H1 (cell line): ENCODE measurements around the gene ME3. TPM values are rescaled to one million over a fixed set of nuclear protein-coding genes. Genes with fewer than 3 reads are reported as not detected.

Experiments
- ASH2L ChIP-seq: fragments of 200-600, 300-600 bp; sonication (generic); IDR thresholded peaks from one replicate; pipeline ENCODE4 v1.7.1; 2017; ENCODE audit warnings: low read length
- BACH1 ChIP-seq: IDR thresholded peaks from 2 replicates; pipeline ENCODE4 v1.6.1; 2012; ENCODE audit warnings: low read length, improper control_type of control experiment
- EZH2 ChIP-seq: fragments of 200-600 bp; sonication (generic); IDR thresholded peaks from 2 replicates; pipeline ENCODE4 v1.7.1; 2012; ENCODE audit warnings: low read depth, mild to moderate bottlenecking, moderate library complexity, low read length, inconsistent platforms; ENCODE audit not compliant: severe bottlenecking
- HDAC2 ChIP-seq, 2 experiments: fragments of 300-600 bp in 1 of 2; sonication (generic) in 1 of 2; IDR thresholded peaks; 2 replicates each; pipeline ENCODE4 v1.6.1; 2011 to 2012; ENCODE audit warnings: low read depth in 2 of 2, low read length in 2 of 2, mild to moderate bottlenecking in 2 of 2, moderate library complexity in 2 of 2, borderline replicate concordance in 1 of 2, inconsistent platforms in 1 of 2
- KDM1A ChIP-seq: fragments of 200-600, 300-600 bp; sonication (generic); IDR thresholded peaks from 2 replicates; pipeline ENCODE4 v1.7.1; 2016; ENCODE audit warnings: mild to moderate bottlenecking, low read length, borderline replicate concordance
- KDM4A ChIP-seq: IDR thresholded peaks from one replicate; pipeline ENCODE4 v1.7.1; 2012; ENCODE audit warnings: low read depth, mild to moderate bottlenecking, moderate library complexity, low read length, inconsistent platforms; ENCODE audit not compliant: severe bottlenecking
- NANOG ChIP-seq: IDR thresholded peaks from 2 replicates; pipeline ENCODE4 v1.6.1; 2011; ENCODE audit warnings: low read length, low read depth, mild to moderate bottlenecking, inconsistent platforms; ENCODE audit not compliant: insufficient read depth, poor library complexity, severe bottlenecking
- polyA plus RNA-seq, 7 experiments: library from polyadenylated mRNA; depleted of rRNA in 3 of 7; stranded (reverse) in 5 of 7; unstranded in 2 of 7; fragments of >200 nt in 5 of 7; fragments of 200-250 nt in 2 of 7; gene quantifications; 1 replicate in 5 of 7; 2 replicates in 1 of 7; 4 replicates in 1 of 7; pipeline versions ENCODE4 v1.2.1 to v1.2.3, GENCODE V29; 2011 to 2013; ENCODE audit warnings: missing spikeins in 2 of 7, mixed read lengths in 2 of 7
- total RNA-seq: library from RNA; stranded (reverse); fragmentation: NEBNext Ultra II Directional; extraction: Animal tissue kit (Norgen Biotek cat#: 25700); gene quantifications from 2 replicates; pipeline ENCODE4 v1.2.1, GENCODE V29; 2021
- TF ChIP-seq, protein P1 (sequence below): IDR thresholded peaks from 2 replicates; pipeline ENCODE4 v1.6.1; 2012; ENCODE audit warnings: inconsistent platforms

ME3 gene
- total and polyA plus RNA-seq, 2 of the 8 experiments (the other 6 are each of a cell fraction or from before 2014, with no cell fraction given), result 1.5 to 2.8 TPM

DNA sequence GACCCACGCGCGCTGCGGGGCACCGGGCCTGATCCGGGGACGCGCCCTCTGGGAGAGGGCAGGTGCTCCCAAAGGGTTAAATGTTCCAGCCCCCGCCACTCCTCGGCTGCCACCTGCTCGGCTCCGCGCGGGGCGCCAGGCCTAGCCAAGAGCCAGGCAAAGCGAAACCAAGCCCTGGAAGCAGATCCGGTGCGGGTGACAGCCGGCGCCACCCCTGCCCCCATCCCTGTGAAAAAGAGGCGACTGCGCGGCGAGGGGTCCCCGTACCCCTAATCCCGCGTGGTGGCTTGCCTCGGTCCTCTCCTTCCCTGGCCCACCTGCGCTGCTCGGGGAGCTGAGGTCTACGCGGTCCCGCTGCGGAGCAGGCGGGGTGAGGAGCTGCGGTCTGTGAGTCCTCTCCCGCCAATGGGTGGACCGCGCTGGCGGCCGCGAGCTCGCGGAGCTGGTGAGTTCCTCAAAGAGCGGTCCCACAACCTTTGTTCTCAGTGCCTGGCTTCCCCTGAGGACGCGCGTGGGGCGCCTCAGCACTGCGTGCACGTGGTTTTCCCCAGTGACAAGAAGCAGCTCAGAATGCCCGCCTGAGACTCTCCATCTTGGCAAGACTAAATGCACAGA lies at the start of gene ME3 (continued):
- TF ChIP-seq, protein P1, sequence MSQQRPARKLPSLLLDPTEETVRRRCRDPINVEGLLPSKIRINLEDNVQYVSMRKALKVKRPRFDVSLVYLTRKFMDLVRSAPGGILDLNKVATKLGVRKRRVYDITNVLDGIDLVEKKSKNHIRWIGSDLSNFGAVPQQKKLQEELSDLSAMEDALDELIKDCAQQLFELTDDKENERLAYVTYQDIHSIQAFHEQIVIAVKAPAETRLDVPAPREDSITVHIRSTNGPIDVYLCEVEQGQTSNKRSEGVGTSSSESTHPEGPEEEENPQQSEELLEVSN, result peak; percentile 87
- peak; percentile 67 for TF ChIP-seq EZH2
- peak in 1 of 2 experiments; percentile 85; a peak in 1 of 4 replicates for TF ChIP-seq HDAC2 (IDR thresholded peaks at IDR 0.05; ENCODE audit: borderline replicate concordance in 1 of 2, low read depth in 2 of 2, low read length in 2 of 2)
- peak; percentile 97 for TF ChIP-seq KDM4A
- TF ChIP-seq ASH2L, result peak; percentile 81
- TF ChIP-seq KDM1A, result no peak
- TF ChIP-seq BACH1, result peak; percentile 10; the same call in 1 of the 2 replicates
- no peak for TF ChIP-seq NANOG
- TF ChIP-seq, all 59 proteins: peak for 11
